Measurements from ENCODE around the gene HEY2.

HEY2 gene

DNA sequence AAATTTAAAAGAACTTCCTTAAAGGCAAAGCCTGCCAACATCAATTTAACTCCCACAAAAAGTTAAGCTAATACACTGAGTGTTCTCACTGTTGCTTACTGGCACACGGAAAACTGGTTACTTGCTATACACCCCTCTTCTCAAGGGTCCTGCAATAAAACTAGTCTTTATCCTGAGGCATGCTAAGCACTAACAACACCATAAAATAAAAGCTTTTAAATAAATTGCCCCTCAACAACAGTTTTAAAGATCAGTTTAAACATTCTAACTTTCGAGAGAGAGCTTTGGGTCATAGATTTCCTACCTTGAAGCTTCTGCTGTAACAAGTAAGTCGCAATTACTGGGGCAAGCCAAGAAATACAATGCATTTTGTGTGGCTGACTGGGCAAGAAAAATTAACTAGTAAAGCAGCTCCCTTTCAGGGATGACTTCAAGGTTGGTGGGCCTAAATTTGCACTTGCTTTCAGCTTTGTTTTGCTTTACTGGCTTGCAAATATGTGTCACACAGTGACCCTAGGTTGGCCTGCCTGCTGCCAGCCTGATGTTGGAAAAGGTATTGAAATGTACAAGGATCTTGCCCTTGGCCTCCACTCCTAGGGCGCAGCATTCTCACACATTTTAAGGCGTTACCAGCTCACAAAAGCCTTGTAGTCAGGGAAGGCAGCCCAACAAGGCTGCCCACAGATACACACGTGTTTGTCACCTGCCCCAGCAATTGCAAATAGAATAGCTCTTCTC, 4.0 kb upstream of the HEY2 start:
- no peak for DNase-seq

- DNase-seq, result no peak
Measured at GRCh38 chr6:125746019-125746414, 3.4 kb upstream of the HEY2 start.

- DNase-seq, result peak; percentile 69
Measured at GRCh38 chr6:125746731-125747588, 2.5 kb upstream of the HEY2 start.

GRCh38 chr6:125747589-125748405, 1.6 kb upstream of the HEY2 start:
- DNase-seq, result peak; percentile 28

- peak; percentile 42 for DNase-seq
Measured at GRCh38 chr6:125748406-125749172, 843 bp upstream of the HEY2 start.

- no peak for DNase-seq
Measured at GRCh38 chr6:125749865-125750691, 646 bp downstream of the HEY2 start.

- no peak for DNase-seq
Measured at GRCh38 chr6:125750692-125751333, 1.4 kb downstream of the HEY2 start.

- DNase-seq, result no peak
Measured at GRCh38 chr6:125751334-125751916, 2.0 kb downstream of the HEY2 start.

DNA sequence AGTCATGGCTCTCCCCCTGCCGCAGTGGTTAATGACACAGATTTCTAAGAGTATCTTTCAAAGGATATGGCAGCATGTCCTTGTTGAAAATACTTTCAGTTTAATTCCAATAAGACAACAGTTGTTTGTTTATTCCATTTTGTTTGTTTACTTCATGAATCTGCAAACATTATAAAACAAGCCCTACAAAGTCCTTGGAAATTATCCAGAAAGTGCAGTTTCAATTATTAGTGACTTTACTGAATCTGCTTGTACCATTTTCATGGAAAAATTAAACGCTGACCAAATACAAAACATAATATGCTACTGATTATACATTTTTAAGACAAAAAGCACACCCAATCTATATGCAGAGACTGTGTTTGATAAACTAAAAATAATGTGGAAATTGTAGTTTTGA, 3.3 kb downstream of the HEY2 start:
- DNase-seq, result no peak

GRCh38 chr6:125753218-125753936, 3.9 kb downstream of the HEY2 start:
- DNase-seq, result no peak

- DNase-seq, result no peak
Measured at GRCh38 chr6:125753937-125754259, 4.5 kb downstream of the HEY2 start.

GRCh38 chr6:125754566-125754965, 5.1 kb downstream of the HEY2 start:
- no peak for DNase-seq

- DNase-seq, result no peak
Measured at GRCh38 chr6:125759184-125759902, 9.9 kb downstream of the HEY2 start.

DNA sequence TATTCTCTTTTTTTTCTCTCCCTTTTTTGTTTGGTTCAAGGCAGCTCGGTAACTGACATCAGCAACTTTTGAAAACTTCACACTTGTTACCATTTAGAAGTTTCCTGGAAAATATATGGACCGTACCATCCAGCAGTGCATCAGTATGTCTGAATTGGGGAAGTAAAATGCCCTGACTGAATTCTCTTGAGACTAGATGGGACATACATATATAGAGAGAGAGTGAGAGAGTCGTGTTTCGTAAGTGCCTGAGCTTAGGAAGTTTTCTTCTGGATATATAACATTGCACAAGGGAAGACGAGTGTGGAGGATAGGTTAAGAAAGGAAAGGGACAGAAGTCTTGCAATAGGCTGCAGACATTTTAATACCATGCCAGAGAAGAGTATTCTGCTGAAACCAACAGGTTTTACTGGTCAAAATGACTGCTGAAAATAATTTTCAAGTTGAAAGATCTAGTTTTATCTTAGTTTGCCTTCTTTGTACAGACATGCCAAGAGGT, 10.6 kb downstream of the HEY2 start:
- no peak for DNase-seq

DNA sequence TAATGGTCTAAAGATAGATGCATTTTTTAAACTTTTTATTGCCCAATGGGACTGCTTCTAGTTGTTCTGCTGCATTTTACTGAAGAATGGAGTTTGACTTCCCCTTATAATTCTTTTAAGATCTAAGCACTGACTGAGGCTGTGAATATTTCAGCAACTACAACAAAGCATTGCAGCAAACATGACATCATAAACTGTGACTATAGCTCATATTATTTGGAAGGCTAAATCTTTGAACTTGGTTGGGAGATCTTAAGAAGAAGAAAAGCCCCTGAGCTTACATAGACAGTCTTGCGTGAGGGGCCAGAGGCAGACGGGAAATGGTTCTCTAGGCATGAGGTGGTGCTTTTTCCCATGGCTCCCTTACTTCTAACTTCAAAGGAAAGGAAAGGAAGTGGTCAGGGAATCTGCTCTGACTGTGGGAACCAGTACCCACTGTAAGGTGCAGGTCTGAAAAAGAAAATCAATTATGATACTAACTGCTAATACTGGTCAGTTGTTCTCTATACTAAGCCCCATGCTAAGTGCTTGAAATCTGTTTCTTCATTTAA, 14.8 kb downstream of the HEY2 start:
- no peak for DNase-seq

DNA sequence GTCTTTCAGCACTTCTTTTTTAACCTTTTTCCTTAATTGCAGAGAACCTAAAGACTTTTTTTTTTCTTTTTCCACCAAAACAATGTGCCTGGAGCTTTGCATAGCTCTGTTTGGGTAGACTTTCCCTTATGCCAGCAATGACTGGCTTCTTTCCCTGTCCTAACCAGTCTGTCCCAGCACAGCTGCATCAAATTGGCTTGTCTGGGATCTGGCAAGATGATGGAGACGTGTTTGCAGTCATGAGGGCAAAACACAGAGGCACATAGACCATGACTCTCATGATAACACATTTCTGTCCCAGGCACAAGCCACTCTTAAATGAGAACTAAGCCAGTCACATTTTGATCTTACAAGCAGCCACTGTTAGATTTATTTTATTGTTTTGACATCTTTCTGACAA, 16.5 kb downstream of the HEY2 start:
- no peak for DNase-seq

DNA sequence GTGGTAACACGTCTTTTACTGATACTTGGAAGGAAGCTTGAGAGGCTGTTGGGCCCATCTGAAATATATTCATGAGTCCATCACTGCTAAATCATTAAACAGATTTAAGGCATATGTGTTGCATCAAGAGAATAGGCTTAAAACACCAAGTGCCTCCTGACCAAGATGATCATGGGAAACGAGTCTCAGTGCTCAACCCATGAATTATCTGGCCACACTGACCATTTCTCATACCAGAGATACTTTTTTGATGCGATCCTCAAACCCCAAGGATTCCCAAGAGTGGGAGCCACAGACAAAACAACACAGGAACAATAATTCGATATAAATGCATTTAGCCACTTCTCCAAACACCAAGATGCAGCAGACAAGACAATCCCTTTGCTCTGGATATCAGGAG, 17.2 kb downstream of the HEY2 start:
- no peak for DNase-seq

DNA sequence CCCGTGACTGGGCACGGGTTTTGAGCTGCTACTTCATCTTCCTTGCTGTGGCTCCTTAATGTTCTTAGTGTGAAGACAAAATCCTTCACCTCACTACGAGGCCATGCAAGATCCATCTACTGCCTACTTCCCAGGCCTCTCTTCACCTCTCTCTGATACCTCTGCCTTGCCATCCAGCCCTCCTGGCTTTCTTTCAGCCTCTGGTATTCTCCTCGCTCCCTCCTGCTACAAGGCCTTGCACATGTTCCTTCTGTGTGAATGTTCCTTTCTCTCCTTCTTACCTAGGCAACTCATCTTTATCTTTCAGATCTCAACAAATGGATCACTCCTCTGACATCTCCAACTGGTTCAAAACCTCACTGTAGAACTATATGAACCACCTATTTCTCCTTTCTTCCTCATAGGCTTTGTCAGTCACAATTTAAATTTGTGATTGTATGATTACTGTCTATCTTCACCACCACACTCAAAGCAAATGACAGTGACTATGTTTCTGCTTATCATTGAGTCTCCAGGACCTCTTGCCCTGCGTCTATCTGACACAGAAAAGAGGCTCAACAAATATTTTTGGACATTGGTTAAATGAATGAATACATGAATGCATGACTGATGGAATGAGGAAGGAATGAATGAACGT, 19.8 kb downstream of the HEY2 start:
- DNase-seq, result no peak

All from right hindlimb (tissue), 1 donor.